Endometrial microvascular endothelial cells (primary cell): ENCODE results near the gene IBA57. TPM values are rescaled to one million over a fixed set of nuclear protein-coding genes. Genes with fewer than 3 reads are reported as not detected.

Source experiments
- in situ Hi-C: cut with HindIII; loops from 2 replicates; pipeline ENCODE4 v1.10.0; 2017; ENCODE audit warnings: low sequenced_read_pairs, low pct_unique_long_range_greater_than_20kb; ENCODE audit errors: inconsistent ontology term
- total RNA-seq: library from RNA; depleted of rRNA; stranded (reverse); fragments of >200 nt; gene quantifications from one replicate; pipeline ENCODE4 v1.2.3, GENCODE V29; 2015; ENCODE audit errors: inconsistent ontology term

The IBA57 gene
- total RNA-seq, 1 donor from 2014 or later, result 2.6 TPM

- in situ Hi-C loops, result no loop called here
These were observed 11.5 kb upstream of the IBA57 start for GRCh38 chr1:228154021-228154669.

- in situ Hi-C loops, result no loop called here
These were observed 10.7 kb upstream of the IBA57 start for GRCh38 chr1:228154670-228155571.

- in situ Hi-C loops, result no loop called here
These were observed 9.7 kb upstream of the IBA57 start for GRCh38 chr1:228155596-228156514.

- in situ Hi-C loops, result no loop called here
These were observed 9.1 kb upstream of the IBA57 start for GRCh38 chr1:228156515-228156881.

- in situ Hi-C loops, result no loop called here
These were observed 8.5 kb upstream of the IBA57 start for GRCh38 chr1:228156941-228157728.

GRCh38 chr1:228157729-228158126 is 7.9 kb upstream of the IBA57 start:
- in situ Hi-C loops, result no loop called here

- in situ Hi-C loops, result no loop called here
These were observed 7.2 kb upstream of the IBA57 start for GRCh38 chr1:228158151-228159007.

GRCh38 chr1:228159008-228159665 is 6.5 kb upstream of the IBA57 start:
- in situ Hi-C loops, result no loop called here

- in situ Hi-C loops, result no loop called here
These were observed 5.3 kb upstream of the IBA57 start for GRCh38 chr1:228160201-228160761.

- in situ Hi-C loops, result no loop called here
These were observed 4.2 kb upstream of the IBA57 start for GRCh38 chr1:228161362-228161761.

GRCh38 chr1:228161866-228162265 is 3.7 kb upstream of the IBA57 start:
- in situ Hi-C loops, result no loop called here

- in situ Hi-C loops, result no loop called here
These were observed 3.2 kb upstream of the IBA57 start for GRCh38 chr1:228162286-228163006.

GRCh38 chr1:228163007-228163753 is 2.4 kb upstream of the IBA57 start:
- in situ Hi-C loops, result no loop called here

GRCh38 chr1:228163776-228164519 is 1.7 kb upstream of the IBA57 start:
- in situ Hi-C loops, result no loop called here
